Body of pancreas (tissue), 4 donors: ENCODE results near the gene DYNC1LI1.

Source experiments
- POLR2A ChIP-seq, 3 donors: fragments of 450-650 bp; IDR thresholded peaks; one replicate each; pipeline ENCODE4 v1.6.1; 2016; ENCODE audit warnings: antibody characterized with exemption in 3 of 3, mild to moderate bottlenecking in 2 of 3
- TF ChIP-seq, protein P1 (sequence below), 7 experiments: fragments of 450-650 bp in 4 of 7; fragments of 200-600 bp in 3 of 7; sonication (generic) in 3 of 7; IDR thresholded peaks; one replicate each; pipeline ENCODE4 v1.5.1; 2016 to 2019; ENCODE audit warnings: antibody characterized with exemption in 7 of 7

DNA sequence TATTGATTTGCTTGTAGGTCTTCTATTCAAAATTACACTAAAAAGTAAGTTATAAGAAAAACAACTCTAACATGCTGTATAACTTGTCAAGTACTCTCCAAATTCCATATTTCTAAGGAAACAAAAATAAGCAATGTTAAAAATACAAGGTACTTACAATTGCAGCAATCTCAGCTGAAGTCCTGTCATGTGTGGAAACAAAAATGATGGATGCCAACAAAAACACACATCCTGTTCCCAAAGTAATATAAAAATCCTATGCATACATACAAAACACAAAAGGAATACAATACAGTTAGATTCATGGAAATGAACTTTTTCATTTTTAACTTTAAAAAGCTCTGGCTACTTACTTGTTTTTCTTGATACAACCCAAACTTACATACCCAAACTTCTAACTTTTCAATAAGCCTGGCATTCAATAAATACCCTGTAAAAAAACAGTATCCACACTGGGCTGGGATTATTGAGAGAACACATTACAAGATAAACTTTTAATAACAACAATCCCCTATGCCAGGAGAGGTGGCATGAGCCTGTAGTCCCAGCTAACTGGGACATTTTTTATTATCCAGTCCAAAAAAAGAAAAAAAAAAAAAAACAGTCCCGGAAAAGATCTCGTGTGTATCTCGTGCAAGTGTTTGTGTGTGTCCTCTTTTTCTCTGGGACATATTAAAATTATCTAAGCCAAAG lies 82.7 kb downstream of the DYNC1LI1 start:
- TF ChIP-seq, protein P1, sequence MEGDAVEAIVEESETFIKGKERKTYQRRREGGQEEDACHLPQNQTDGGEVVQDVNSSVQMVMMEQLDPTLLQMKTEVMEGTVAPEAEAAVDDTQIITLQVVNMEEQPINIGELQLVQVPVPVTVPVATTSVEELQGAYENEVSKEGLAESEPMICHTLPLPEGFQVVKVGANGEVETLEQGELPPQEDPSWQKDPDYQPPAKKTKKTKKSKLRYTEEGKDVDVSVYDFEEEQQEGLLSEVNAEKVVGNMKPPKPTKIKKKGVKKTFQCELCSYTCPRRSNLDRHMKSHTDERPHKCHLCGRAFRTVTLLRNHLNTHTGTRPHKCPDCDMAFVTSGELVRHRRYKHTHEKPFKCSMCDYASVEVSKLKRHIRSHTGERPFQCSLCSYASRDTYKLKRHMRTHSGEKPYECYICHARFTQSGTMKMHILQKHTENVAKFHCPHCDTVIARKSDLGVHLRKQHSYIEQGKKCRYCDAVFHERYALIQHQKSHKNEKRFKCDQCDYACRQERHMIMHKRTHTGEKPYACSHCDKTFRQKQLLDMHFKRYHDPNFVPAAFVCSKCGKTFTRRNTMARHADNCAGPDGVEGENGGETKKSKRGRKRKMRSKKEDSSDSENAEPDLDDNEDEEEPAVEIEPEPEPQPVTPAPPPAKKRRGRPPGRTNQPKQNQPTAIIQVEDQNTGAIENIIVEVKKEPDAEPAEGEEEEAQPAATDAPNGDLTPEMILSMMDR (IDR thresholded peaks at IDR 0.05), result no peak
- no peak for TF ChIP-seq POLR2A (IDR thresholded peaks at IDR 0.05)
